Gastroesophageal sphincter (tissue), 4 donors: ENCODE measurements around the gene JAGN1. TPM values are rescaled to one million over a fixed set of nuclear protein-coding genes. Genes with fewer than 3 reads are reported as not detected.
A peak's percentile ranks its signal among the peaks of the same experiment; 100 is the strongest.

ENCODE experiments used
- ATAC-seq: fragments of 150-250 bp; one replicate; pipeline ENCODE4 v1.9.1; 2016; ENCODE audit warnings: mild to moderate bottlenecking, moderate library complexity
- H3K27ac ChIP-seq, 4 donors: fragments of 200-600 bp; sonication (generic) in 3 of 4; 1 replicate in 3 of 4; 2 replicates in 1 of 4; pipeline ENCODE4 v1.5.1; 2016 to 2019
- H3K27me3 ChIP-seq: fragments of 200-600 bp; sonication (generic); one replicate; pipeline ENCODE4 v1.5.1; 2019
- H3K36me3 ChIP-seq, 2 donors: fragments of 200-600 bp; sonication (generic); one replicate each; pipeline ENCODE4 v1.5.1; 2019; ENCODE audit warnings: control low read depth in 1 of 2
- H3K4me1 ChIP-seq, 3 donors: fragments of 200-600 bp; sonication (generic); 1 replicate in 2 of 3; 2 replicates in 1 of 3; pipeline ENCODE4 v1.5.1; 2016 to 2019; ENCODE audit warnings: control low read depth in 2 of 3
- H3K4me3 ChIP-seq, 2 donors: fragments of 200-600 bp; sonication (generic); one replicate each; pipeline ENCODE4 v1.5.1; 2019; ENCODE audit warnings: mild to moderate bottlenecking in 1 of 2, moderate library complexity in 1 of 2
- H3K9me3 ChIP-seq, 3 donors: fragments of 200-600 bp; sonication (generic); one replicate each; pipeline ENCODE4 v1.5.1; 2017 to 2019; ENCODE audit warnings: control low read depth in 2 of 3
- CTCF ChIP-seq, 4 experiments: fragments of 200-600 bp in 2 of 4; fragments of 450-650 bp in 2 of 4; sonication (generic) in 1 of 4; IDR thresholded peaks; one replicate each; pipeline ENCODE4 v1.5.1; 2017 to 2019; ENCODE audit warnings: antibody characterized with exemption in 4 of 4, mild to moderate bottlenecking in 2 of 4, moderate library complexity in 2 of 4
- EP300 ChIP-seq: sonication (generic); formaldehyde crosslinking; IDR thresholded peaks from one replicate; pipeline ENCODE4 v1.6.1; 2017; ENCODE audit warnings: antibody characterized with exemption, mild to moderate bottlenecking
- POLR2A ChIP-seq, 2 donors: fragments of 450-650 bp; IDR thresholded peaks; one replicate each; pipeline ENCODE4 v1.6.1; 2017; ENCODE audit warnings: antibody characterized with exemption in 2 of 2, mild to moderate bottlenecking in 2 of 2, moderate library complexity in 1 of 2
- POLR2AphosphoS5 ChIP-seq: sonication (generic); formaldehyde crosslinking; IDR thresholded peaks from one replicate; pipeline ENCODE4 v1.6.1; 2017; ENCODE audit warnings: antibody characterized with exemption
- WGBS, 2 donors: methylation state at CpG; one replicate each; pipeline ENCODE4 v1.1.5; 2018; ENCODE audit warnings: low coverage in 1 of 2; 5-methylcytosine and 5-hydroxymethylcytosine counted together
- total RNA-seq, 4 donors: library from RNA; depleted of rRNA; stranded (reverse); fragments of >200 nt; gene quantifications; one replicate each; pipeline ENCODE4 v1.1.0, GENCODE V29; 2016

The JAGN1 gene
- total RNA-seq, 4 donors from 2014 or later, result 23.4 to 39.3 (median 31.7) TPM

DNA sequence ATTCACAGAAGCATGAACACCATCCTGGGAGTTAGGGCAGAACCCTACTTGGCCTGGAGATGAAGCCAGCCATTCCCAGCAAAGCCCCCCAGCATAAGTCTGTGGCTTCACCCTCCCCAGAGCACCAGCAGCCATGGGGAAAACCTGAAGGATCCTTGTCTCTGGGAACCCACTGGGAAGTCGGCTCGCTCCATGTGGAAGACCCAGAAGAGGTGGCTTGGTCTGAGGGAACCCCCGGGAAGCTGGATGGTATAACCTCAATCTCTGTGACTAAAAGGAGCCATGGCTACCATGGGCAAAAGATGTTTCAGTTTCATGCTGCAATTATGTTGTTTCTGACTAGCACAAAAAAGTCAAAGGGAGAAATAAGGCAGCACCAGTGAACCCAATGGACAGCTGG lies 34.8 kb upstream of the JAGN1 start:
- WGBS, 2 donors, result no CpG with 5 or more reads among the region's 3 CpGs
- Histone ChIP-seq H3K27me3 (no peaks in the 10 kb centered on the region), H3K4me1 (no peaks in the 10 kb centered on the region), H3K9me3 (no peaks in the 10 kb centered on the region), H3K27ac (no peak overlapping the region), H3K4me3 (no peak overlapping the region), H3K36me3 (no peaks in the 10 kb centered on the region)
- ATAC-seq, result no peak
- TF ChIP-seq POLR2A (IDR thresholded peaks at IDR 0.05) (no peak), EP300 (no peak), CTCF (IDR thresholded peaks at IDR 0.05) (no peak), POLR2AphosphoS5 (no peak)

DNA sequence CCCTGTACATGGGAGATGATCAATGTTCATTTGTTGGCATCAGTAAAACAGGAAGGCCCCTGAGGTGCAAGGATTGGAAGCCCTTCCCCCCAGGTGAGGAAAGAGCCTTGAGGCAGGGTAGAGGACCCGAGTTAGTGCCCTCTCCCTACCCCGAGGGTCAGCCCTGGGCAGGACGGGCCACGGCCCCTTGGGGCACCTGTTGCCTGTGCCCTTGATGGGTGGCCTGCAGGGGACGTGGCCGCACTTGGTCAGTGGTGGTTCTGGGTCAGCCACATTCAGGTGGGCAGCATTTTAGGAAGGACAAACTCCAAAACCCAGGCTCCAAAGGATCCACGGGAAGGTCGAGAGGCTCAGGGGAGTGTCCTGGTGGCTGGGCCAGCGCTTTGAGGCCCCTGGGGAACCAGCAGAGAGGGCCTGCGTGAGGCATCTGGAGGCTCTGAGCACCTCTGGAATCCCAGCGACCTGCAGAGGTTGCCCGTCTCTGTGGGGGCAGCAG lies 30.8 kb upstream of the JAGN1 start:
- H3K27ac ChIP-seq, result no peak overlapping the region
- no peaks in the 10 kb centered on the region for H3K27me3 ChIP-seq
- WGBS, 2 donors, result no CpG with 5 or more reads among the region's 12 CpGs
- peaks cover 0 to 26% (median 18%) of the 10 kb centered on the region in 3 donors for H3K4me1 ChIP-seq
- H3K36me3 ChIP-seq, result no peaks in the 10 kb centered on the region
- TF ChIP-seq POLR2AphosphoS5 (no peak), CTCF (IDR thresholded peaks at IDR 0.05) (no peak)
- H3K9me3 ChIP-seq, result no peaks in the 10 kb centered on the region
- ATAC-seq, result no peak
- H3K4me3 ChIP-seq, result no peak overlapping the region

GRCh38 chr3:9861201-9861600 lies 29.2 kb upstream of the JAGN1 start:
- WGBS, 2 donors, result 100% methylated on average over 1 of the region's 4 CpGs; no CpG with 5 or more reads in 1 of the 2 donors
- TF ChIP-seq POLR2AphosphoS5, result no peak
- TF ChIP-seq POLR2A (IDR thresholded peaks at IDR 0.05), result no peak
- TF ChIP-seq EP300, result no peak
- no peak for TF ChIP-seq CTCF (IDR thresholded peaks at IDR 0.05)
- no peaks in the 10 kb centered on the region for H3K9me3 ChIP-seq
- H3K27ac ChIP-seq, result peak overlapping the region in 1 of 4 donors; percentile 87
- no peaks in the 10 kb centered on the region for H3K27me3 ChIP-seq
- no peak for ATAC-seq
- peaks cover 0 to 43% (median 23%) of the 10 kb centered on the region in 3 donors for H3K4me1 ChIP-seq
- H3K4me3 ChIP-seq, result no peak overlapping the region
- no peaks in the 10 kb centered on the region for H3K36me3 ChIP-seq

DNA sequence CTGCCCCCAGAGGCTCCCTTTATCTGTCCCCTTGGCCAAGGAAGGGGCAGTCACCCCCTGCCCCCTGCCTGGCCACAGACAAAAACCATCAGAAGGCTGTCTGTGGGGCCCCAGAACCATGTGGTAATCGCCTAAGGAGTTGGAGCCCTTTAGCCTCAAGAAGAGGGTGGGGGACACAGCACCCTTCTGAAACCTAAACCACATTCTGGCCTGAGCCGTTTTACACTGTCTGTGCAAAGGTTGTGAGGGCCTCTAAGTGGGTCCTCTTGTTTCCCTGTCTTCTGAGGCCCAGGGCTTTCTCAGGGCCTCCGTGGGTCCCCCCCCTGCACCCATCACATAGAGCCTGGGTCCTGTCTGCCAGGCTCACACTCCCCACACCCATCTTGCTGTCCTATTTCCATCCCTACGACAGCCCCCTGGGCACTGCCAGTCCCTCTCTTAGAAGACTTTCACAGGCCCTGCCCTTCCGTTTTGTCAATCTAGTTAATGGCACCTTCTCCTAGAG lies 28.7 kb upstream of the JAGN1 start:
- no peak for ATAC-seq
- Histone ChIP-seq H3K4me3 (no peak overlapping the region), H3K27ac (peak overlapping the region in 3 of 4 donors; percentile 15 to 87 (median 84)), H3K4me1 (peaks cover 0 to 47% (median 23%) of the 10 kb centered on the region in 3 donors), H3K36me3 (no peaks in the 10 kb centered on the region), H3K27me3 (no peaks in the 10 kb centered on the region), H3K9me3 (no peaks in the 10 kb centered on the region)
- TF ChIP-seq CTCF (IDR thresholded peaks at IDR 0.05) (no peak), POLR2A (IDR thresholded peaks at IDR 0.05) (no peak), POLR2AphosphoS5 (no peak), EP300 (no peak)
- 91 to 93% methylated on average over 3 to 4 of the region's 5 CpGs for WGBS, 2 donors

GRCh38 chr3:9862391-9863057 lies 27.9 kb upstream of the JAGN1 start:
- peak overlapping the region in 1 of 2 donors; percentile 47 for H3K4me3 ChIP-seq
- H3K27me3 ChIP-seq, result no peaks in the 10 kb centered on the region
- ATAC-seq, result peak; percentile 84
- no peaks in the 10 kb centered on the region for H3K9me3 ChIP-seq
- peak overlapping the region in 3 of 4 donors; percentile 84 to 91 (median 87) for H3K27ac ChIP-seq
- TF ChIP-seq POLR2A (IDR thresholded peaks at IDR 0.05), result no peak
- peak in 3 of 4 experiments; percentile 24 to 75 (median 50) for TF ChIP-seq CTCF (IDR thresholded peaks at IDR 0.05)
- peaks cover 0 to 56% (median 23%) of the 10 kb centered on the region in 3 donors for H3K4me1 ChIP-seq
- no peaks in the 10 kb centered on the region for H3K36me3 ChIP-seq
- WGBS, 2 donors, result 60% methylated on average over 3 of the region's 45 CpGs; no CpG with 5 or more reads in 1 of the 2 donors
